HepG2 (cell line): Measurements from ENCODE around the gene GYS1. TPM values are rescaled to one million over a fixed set of nuclear protein-coding genes. Genes with fewer than 3 reads are reported as not detected.

Experiments used
- ARID2 ChIP-seq: sonication (generic); formaldehyde crosslinking; IDR thresholded peaks from 2 replicates; pipeline ENCODE4 v1.8.1; 2022; ENCODE audit warnings: mild to moderate bottlenecking, missing genetic modification reagents, borderline replicate concordance
- ARNTL ChIP-seq: sonication (generic); formaldehyde crosslinking; IDR thresholded peaks from 2 replicates; pipeline ENCODE4 v1.4.0; 2020; ENCODE audit warnings: mild to moderate bottlenecking, missing genetic modification reagents
- BHLHE40 ChIP-seq: IDR thresholded peaks from 2 replicates; pipeline ENCODE4 v1.6.1; 2011; ENCODE audit warnings: low read length, improper control_type of control experiment
- CREM ChIP-seq, 2 experiments: sonication (generic) in 1 of 2; formaldehyde crosslinking in 1 of 2; IDR thresholded peaks; 2 replicates each; pipeline versions ENCODE4 v1.4.0 to v1.6.1; 2016 to 2020; ENCODE audit warnings: antibody characterized with exemption in 1 of 2, mild to moderate bottlenecking in 1 of 2, missing genetic modification reagents in 1 of 2
- HES4 ChIP-seq: sonication (generic); formaldehyde crosslinking; IDR thresholded peaks from 2 replicates; pipeline ENCODE4 v1.9.0; 2021; ENCODE audit warnings: mild to moderate bottlenecking, missing genetic modification reagents, borderline replicate concordance
- HNRNPK ChIP-seq: fragments of 200-400 bp; formaldehyde crosslinking; IDR thresholded peaks from 2 replicates; pipeline ENCODE4 v1.6.1; 2018; ENCODE audit warnings: low read length, low read depth, moderate library complexity, mild to moderate bottlenecking; ENCODE audit not compliant: poor library complexity, severe bottlenecking
- HOXA7 ChIP-seq: sonication (generic); formaldehyde crosslinking; IDR thresholded peaks from 2 replicates; pipeline ENCODE4 v1.8.1; 2022; ENCODE audit warnings: mild to moderate bottlenecking, missing genetic modification reagents, moderate library complexity
- KDM4B ChIP-seq: sonication (generic); formaldehyde crosslinking; IDR thresholded peaks from 2 replicates; pipeline ENCODE4 v1.4.0; 2020; ENCODE audit warnings: missing genetic modification reagents
- KDM6A ChIP-seq: IDR thresholded peaks from 2 replicates; pipeline ENCODE4 v1.6.1; 2016; ENCODE audit warnings: low read depth
- MAF1 ChIP-seq: sonication (generic); formaldehyde crosslinking; IDR thresholded peaks from 2 replicates; pipeline ENCODE4 v1.5.0; 2020; ENCODE audit warnings: missing genetic modification reagents, borderline replicate concordance
- MBNL3 ChIP-seq: fragments of 250-450 bp; sonication (Bioruptor Pico); conservative IDR thresholded peaks from 2 replicates; pipeline ENCODE4 v1.8.0; 2022; ENCODE audit warnings: mild to moderate bottlenecking, inconsistent platforms
- MXD1 ChIP-seq: sonication (generic); formaldehyde crosslinking; IDR thresholded peaks from 2 replicates; pipeline ENCODE4 v1.4.0; 2020; ENCODE audit warnings: mild to moderate bottlenecking, missing genetic modification reagents
- NCOA2 ChIP-seq: sonication (generic); formaldehyde crosslinking; IDR thresholded peaks from 2 replicates; pipeline ENCODE4 v1.8.0; 2022; ENCODE audit warnings: inconsistent platforms
- NFE2L2 ChIP-seq: fragments of 150-350 bp; IDR thresholded peaks from 2 replicates; pipeline ENCODE4 v1.6.1; 2014; ENCODE audit warnings: low read length
- RARG ChIP-seq: sonication (generic); formaldehyde crosslinking; IDR thresholded peaks from 2 replicates; pipeline ENCODE4 v1.4.0; 2020; ENCODE audit warnings: low read depth, mild to moderate bottlenecking, missing genetic modification reagents
- REXO4 ChIP-seq: sonication (generic); formaldehyde crosslinking; IDR thresholded peaks from 2 replicates; pipeline ENCODE4 v1.8.0; 2022; ENCODE audit warnings: missing genetic modification reagents, mild to moderate bottlenecking, borderline replicate concordance
- SMYD3 ChIP-seq: sonication (generic); formaldehyde crosslinking; IDR thresholded peaks from 2 replicates; pipeline ENCODE4 v1.8.1; 2023; ENCODE audit warnings: mild to moderate bottlenecking, missing genetic modification reagents
- XBP1 ChIP-seq: sonication (generic); formaldehyde crosslinking; IDR thresholded peaks from 2 replicates; pipeline ENCODE4 v1.5.0; 2020; ENCODE audit warnings: missing genetic modification reagents
- YY1 ChIP-seq: IDR thresholded peaks from 2 replicates; pipeline ENCODE4 v1.6.1; 2011; ENCODE audit warnings: low read length, low read depth, moderate library complexity, mild to moderate bottlenecking; ENCODE audit not compliant: insufficient read depth, insufficient replicate concordance
- ZBTB3 ChIP-seq: sonication (generic); formaldehyde crosslinking; IDR thresholded peaks from 2 replicates; pipeline ENCODE4 v1.4.0; 2020; ENCODE audit warnings: low read depth, mild to moderate bottlenecking, moderate library complexity, missing genetic modification reagents, borderline replicate concordance
- ZNF275 ChIP-seq: sonication (generic); formaldehyde crosslinking; IDR thresholded peaks from 2 replicates; pipeline ENCODE4 v1.8.0; 2022; ENCODE audit warnings: missing genetic modification reagents, mild to moderate bottlenecking, inconsistent platforms, borderline replicate concordance
- ZNF3 ChIP-seq: IDR thresholded peaks from 2 replicates; pipeline ENCODE4 v1.7.0; 2017; ENCODE audit warnings: inconsistent platforms
- ZNF317 ChIP-seq: sonication (generic); formaldehyde crosslinking; IDR thresholded peaks from 2 replicates; pipeline ENCODE4 v1.5.0; 2020; ENCODE audit warnings: mild to moderate bottlenecking, missing genetic modification reagents
- ZNF484 ChIP-seq: sonication (generic); formaldehyde crosslinking; IDR thresholded peaks from 2 replicates; pipeline ENCODE4 v1.5.1; 2020; ENCODE audit warnings: mild to moderate bottlenecking, low read depth, missing genetic modification reagents, borderline replicate concordance
- ZNF546 ChIP-seq: sonication (generic); formaldehyde crosslinking; conservative IDR thresholded peaks from 2 replicates; pipeline ENCODE4 v1.8.1; 2023; ENCODE audit warnings: mild to moderate bottlenecking, missing genetic modification reagents
- ZNF556 ChIP-seq: sonication (generic); formaldehyde crosslinking; IDR thresholded peaks from 2 replicates; pipeline ENCODE4 v1.4.0; 2020; ENCODE audit warnings: mild to moderate bottlenecking, missing genetic modification reagents, borderline replicate concordance
- ZNF790 ChIP-seq: sonication (generic); formaldehyde crosslinking; IDR thresholded peaks from 2 replicates; pipeline ENCODE4 v1.8.0; 2022; ENCODE audit warnings: missing genetic modification reagents, mild to moderate bottlenecking, borderline replicate concordance
- ZSCAN22 ChIP-seq: sonication (generic); formaldehyde crosslinking; IDR thresholded peaks from 2 replicates; pipeline ENCODE4 v1.4.0; 2020; ENCODE audit warnings: mild to moderate bottlenecking, missing genetic modification reagents
- polyA plus RNA-seq, 8 experiments: library from polyadenylated mRNA; depleted of rRNA in 3 of 8; stranded (reverse) in 7 of 8; unstranded in 1 of 8; fragments of >200 nt; fragmentation: Illumina TruSeq in 4 of 8; extraction: Trizol in 4 of 8; gene quantifications; 2 replicates each; pipeline versions ENCODE4 v1.2.1 to v1.2.3, GENCODE V29; 2011 to 2016; ENCODE audit warnings: low read depth in 4 of 8, missing spikeins in 1 of 8, mixed read lengths in 1 of 8; ENCODE audit not compliant: insufficient read depth in 1 of 8
- total RNA-seq, 5 experiments: library from RNA; depleted of rRNA; stranded (reverse); fragments of >200 nt; fragmentation: Illumina TruSeq; extraction: Trizol; gene quantifications; 2 replicates each; pipeline ENCODE4 v1.2.3, GENCODE V29; 2016; ENCODE audit warnings: low read depth in 1 of 5

The GYS1 gene
- total and polyA plus RNA-seq, 2 of the 13 experiments (the other 11 are each of a cell fraction or from before 2014, with no cell fraction given) = 18.4 to 42.1 TPM

- TF ChIP-seq XBP1 (CRISPR knock-in tag) = 0 out of 2 replicates have a peak, but pooled peaks have one; percentile 94
- TF ChIP-seq NCOA2 (CRISPR knock-in tag) = peak; percentile 72; the same call in 1 of the 2 replicates
- TF ChIP-seq ZNF3 (CRISPR knock-in tag) = peak; percentile 28; the same call in 1 of the 2 replicates
- peak; percentile 30; the same call in 1 of the 2 replicates for TF ChIP-seq SMYD3
- peak; percentile 63 for TF ChIP-seq REXO4 (CRISPR knock-in tag)
- no peak for TF ChIP-seq RARG (CRISPR knock-in tag)
- peak; percentile 38; the same call in 1 of the 2 replicates for TF ChIP-seq ZNF317 (CRISPR knock-in tag)
- peak; percentile 96 for TF ChIP-seq MAF1 (CRISPR knock-in tag)
- peak; percentile 41; the same call in 1 of the 2 replicates for TF ChIP-seq CREM (IDR thresholded peaks at IDR 0.05)
- no peak for TF ChIP-seq CREM (CRISPR knock-in tag; IDR thresholded peaks at IDR 0.05)
- TF ChIP-seq MXD1 (CRISPR knock-in tag) = no peak; the same call in 1 of the 2 replicates
- TF ChIP-seq ZSCAN22 (CRISPR knock-in tag) = no peak
- peak; percentile 34; the same call in 1 of the 2 replicates for TF ChIP-seq ARID2 (CRISPR knock-in tag)
- TF ChIP-seq ZBTB3 = no peak
- peak; percentile 62 for TF ChIP-seq YY1
- TF ChIP-seq MBNL3 = 0 out of 2 replicates have a peak, but pooled peaks have one; percentile 41
- peak; percentile 61 for TF ChIP-seq HNRNPK
- peak; percentile 90; the same call in 1 of the 2 replicates for TF ChIP-seq ZNF275 (CRISPR knock-in tag)
- peak; percentile 76 for TF ChIP-seq BHLHE40
- TF ChIP-seq ZNF790 (CRISPR knock-in tag) = no peak
- no peak for TF ChIP-seq NFE2L2
- TF ChIP-seq ZNF556 (CRISPR knock-in tag) = peak; percentile 28; the same call in 1 of the 2 replicates
- peak; percentile 77; the same call in 1 of the 2 replicates for TF ChIP-seq HOXA7 (CRISPR knock-in tag)
- peak; percentile 41; the same call in 1 of the 2 replicates for TF ChIP-seq ZNF546 (CRISPR knock-in tag)
- peak; percentile 74; the same call in 1 of the 2 replicates for TF ChIP-seq KDM4B
- no peak for TF ChIP-seq ZNF484 (CRISPR knock-in tag)
- peak; percentile 50 for TF ChIP-seq HES4
- TF ChIP-seq KDM6A (CRISPR knock-in tag) = no peak
- peak; percentile 95 for TF ChIP-seq ARNTL (CRISPR knock-in tag)
Observed at GRCh38 chr19:48965040-48965805, 27.9 kb downstream of the GYS1 start, which contains the start of gene FTL (continued).
